Fibroblast of lung (primary cell): Measurements from ENCODE around the gene OR1M1. TPM values are rescaled to one million over a fixed set of nuclear protein-coding genes. Genes with fewer than 3 reads are reported as not detected.
"Not testable (repeated sequence)": the region's sequence is repeated elsewhere in the genome, so short reads cannot be mapped to it uniquely, and the experiment has no call there.

Experiments
- DNase-seq, 2 donors: peaks; one replicate each; pipeline versions ENCODE4 v3.0.0 to v3.0.0-alpha.2; 2010; ENCODE audit warnings: low read depth in 2 of 2
- H2AFZ ChIP-seq: 2 replicates; pipeline ENCODE4 v1.5.1; 2012; ENCODE audit warnings: low read length, control low read depth, inconsistent platforms
- H3K27ac ChIP-seq: 2 replicates; pipeline ENCODE4 v1.5.1; 2011; ENCODE audit warnings: low read length, control low read depth; ENCODE audit not compliant: insufficient read depth
- H3K27me3 ChIP-seq: 2 replicates; pipeline ENCODE4 v1.5.1; 2011; ENCODE audit warnings: mild to moderate bottlenecking, low read length; ENCODE audit not compliant: control insufficient read depth, insufficient read depth
- H3K36me3 ChIP-seq: 2 replicates; pipeline ENCODE4 v1.5.1; 2011; ENCODE audit warnings: low read length; ENCODE audit not compliant: control insufficient read depth, insufficient read depth
- H3K4me1 ChIP-seq: 2 replicates; pipeline ENCODE4 v1.5.1; 2011; ENCODE audit warnings: low read length; ENCODE audit not compliant: control insufficient read depth, insufficient read depth; ENCODE audit errors: extremely low read depth
- H3K4me2 ChIP-seq: 2 replicates; pipeline ENCODE4 v1.5.1; 2011; ENCODE audit warnings: low read length, control low read depth; ENCODE audit not compliant: insufficient read depth; ENCODE audit errors: extremely low read depth
- H3K4me3 ChIP-seq, 4 experiments: fragments of 200-600 bp in 1 of 4; sonication (generic) in 1 of 4; replicated peaks in 1 of 4; 2 replicates each; pipeline ENCODE4 v1.5.1; 2011 to 2016; ENCODE audit warnings: low read length in 4 of 4, low read depth in 3 of 4, mild to moderate bottlenecking in 3 of 4, control low read depth in 2 of 4, inconsistent platforms in 1 of 4, mixed read lengths in 1 of 4; ENCODE audit not compliant: insufficient read depth in 1 of 4; ENCODE audit errors: control extremely low read depth in 1 of 4
- H3K79me2 ChIP-seq: 2 replicates; pipeline ENCODE4 v1.5.1; 2012; ENCODE audit warnings: mild to moderate bottlenecking, low read length, inconsistent platforms; ENCODE audit not compliant: control insufficient read depth, insufficient read depth
- H3K9ac ChIP-seq: 2 replicates; pipeline ENCODE4 v1.5.1; 2011; ENCODE audit warnings: mild to moderate bottlenecking, low read length, control low read depth; ENCODE audit not compliant: insufficient read depth
- H3K9me3 ChIP-seq: 2 replicates; pipeline ENCODE4 v1.5.1; 2012; ENCODE audit warnings: low read depth, low read length; ENCODE audit not compliant: control insufficient read depth, insufficient read depth
- H4K20me1 ChIP-seq: 2 replicates; pipeline ENCODE4 v1.5.1; 2011; ENCODE audit warnings: low read length; ENCODE audit not compliant: control insufficient read depth, insufficient read depth; ENCODE audit errors: extremely low read depth
- CTCF ChIP-seq, 2 donors: IDR thresholded peaks in 1 of 2; conservative IDR thresholded peaks in 1 of 2; 1 replicate in 1 of 2; 2 replicates in 1 of 2; pipeline ENCODE4 v1.5.1; 2011 to 2012; ENCODE audit warnings: low read length in 2 of 2, control low read depth in 1 of 2, inconsistent platforms in 1 of 2, low read depth in 1 of 2, mild to moderate bottlenecking in 1 of 2
- EZH2 ChIP-seq: IDR thresholded peaks from 2 replicates; pipeline ENCODE4 v1.5.1; 2012; ENCODE audit warnings: low read length, control low read depth, mild to moderate bottlenecking; ENCODE audit errors: missing control alignments
- polyA plus RNA-seq, 2 donors: library from polyadenylated mRNA; depleted of rRNA in 1 of 2; stranded (reverse) in 1 of 2; unstranded in 1 of 2; fragments of >200 nt; gene quantifications; 2 replicates each; pipeline ENCODE4 v1.2.1, GENCODE V29; 2011 to 2012; ENCODE audit warnings: missing spikeins in 1 of 2
- total RNA-seq: library from RNA; depleted of rRNA; stranded (reverse); fragments of >200 nt; gene quantifications from 2 replicates; pipeline ENCODE4 v1.2.1, GENCODE V29; 2014

The OR1M1 gene
- total and polyA plus RNA-seq, 2 donors (not counting 1 experiment from before 2014, with no cell fraction given) = not detected

- DNase-seq = no peak
- Histone ChIP-seq H3K9me3 (no peaks in the 10 kb centered on the region), H3K4me1 (no peaks in the 10 kb centered on the region), H3K27ac (no peak overlapping the region), H3K4me2 (no peak overlapping the region), H3K36me3 (no peaks in the 10 kb centered on the region), H4K20me1 (no peaks in the 10 kb centered on the region), H2AFZ (no peak overlapping the region), H3K9ac (no peak overlapping the region), H3K27me3 (no peaks in the 10 kb centered on the region), H3K79me2 (no peaks in the 10 kb centered on the region), H3K4me3 (no peak overlapping the region)
- no peak for TF ChIP-seq CTCF (conservative IDR thresholded peaks at IDR 0.05 in 1 of 2, IDR thresholded peaks at IDR 0.05 in 1 of 2; ENCODE audit: low read depth in 1 of 2, low read length in 2 of 2)
- TF ChIP-seq EZH2 = no peak
Observed at GRCh38 chr19:9054207-9054606, 32.7 kb upstream of the OR1M1 start.

DNA sequence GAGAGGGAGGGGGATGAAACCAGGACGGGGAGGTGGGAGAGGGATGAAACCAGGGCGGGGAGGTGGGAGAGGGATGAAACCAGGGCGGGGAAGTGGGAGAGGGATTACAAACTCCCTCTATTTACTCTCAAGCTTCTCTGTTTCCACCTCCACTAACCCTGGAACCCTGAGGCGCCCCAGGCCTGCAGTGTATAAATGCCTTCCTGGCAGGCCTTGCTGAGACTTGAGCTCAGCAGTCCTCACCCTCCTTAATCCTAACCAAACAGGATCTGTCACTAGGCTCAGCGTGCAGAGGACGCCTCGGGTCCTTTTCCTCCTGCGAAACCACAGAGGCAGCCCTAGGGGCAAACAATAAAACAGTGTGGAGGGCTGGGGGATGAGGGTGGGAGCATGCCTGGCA, 32.1 kb upstream of the OR1M1 start:
- H3K9me3 ChIP-seq = no peaks in the 10 kb centered on the region
- no peaks in the 10 kb centered on the region for H3K79me2 ChIP-seq
- TF ChIP-seq CTCF (conservative IDR thresholded peaks at IDR 0.05 in 1 of 2, IDR thresholded peaks at IDR 0.05 in 1 of 2; ENCODE audit: low read depth in 1 of 2, low read length in 2 of 2) (no peak), EZH2 (no peak)
- no peak overlapping the region for H3K9ac ChIP-seq
- H3K27ac ChIP-seq = no peak overlapping the region
- no peaks in the 10 kb centered on the region for H3K4me1 ChIP-seq
- no peaks in the 10 kb centered on the region for H3K27me3 ChIP-seq
- H3K4me3 ChIP-seq = no peak overlapping the region
- no peak for DNase-seq
- no peaks in the 10 kb centered on the region for H4K20me1 ChIP-seq
- H2AFZ ChIP-seq = no peak overlapping the region
- H3K4me2 ChIP-seq = no peak overlapping the region
- no peaks in the 10 kb centered on the region for H3K36me3 ChIP-seq

GRCh38 chr19:9056131-9056530, 30.7 kb upstream of the OR1M1 start:
- not testable (repeated sequence) for H4K20me1 ChIP-seq, H3K4me2 ChIP-seq, H3K79me2 ChIP-seq, H3K9me3 ChIP-seq, DNase-seq, H3K4me1 ChIP-seq, H3K27ac ChIP-seq, H3K36me3 ChIP-seq, H3K4me3 ChIP-seq, H3K27me3 ChIP-seq, H3K9ac ChIP-seq, H2AFZ ChIP-seq
